Activated CD8-positive, alpha-beta memory T cell treated with anti-CD3 and anti-CD28 coated beads, Interleukin-2, amount 50 U/mL, for 24 hours (primary cell): ENCODE data around the gene PRKCI.
"Not testable (repeated sequence)": the region's sequence is repeated elsewhere in the genome, so short reads cannot be mapped to it uniquely, and the experiment has no call there.

ENCODE experiments used
- DNase-seq: peaks from one replicate; pipeline ENCODE4 v3.0.0-alpha.2; 2020; ENCODE audit errors: extremely low read depth

The PRKCI gene

DNA sequence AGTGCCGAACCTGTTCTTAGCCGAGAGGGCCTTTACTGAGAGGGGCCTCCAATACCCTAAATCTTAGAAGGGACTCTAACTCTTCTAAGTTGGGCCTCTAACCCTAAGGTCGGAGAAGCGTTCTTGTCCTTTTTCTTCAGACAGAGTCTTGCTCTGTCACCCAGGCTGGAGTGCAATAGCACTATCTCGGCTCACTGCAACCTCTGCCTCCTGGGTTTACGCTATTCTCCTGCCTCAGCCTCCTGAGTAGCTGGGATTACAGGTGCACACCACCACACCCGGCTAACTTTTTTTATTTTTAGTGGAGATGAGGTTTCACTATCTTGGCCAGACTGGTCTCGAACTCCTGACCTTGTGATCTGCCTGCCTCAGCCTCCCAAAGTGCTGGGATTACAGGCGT is 120.0 kb downstream of the PRKCI start:
- DNase-seq = not testable (repeated sequence)

GRCh38 chr3:170343859-170344258 is 121.6 kb downstream of the PRKCI start:
- DNase-seq = not testable (repeated sequence)

DNA sequence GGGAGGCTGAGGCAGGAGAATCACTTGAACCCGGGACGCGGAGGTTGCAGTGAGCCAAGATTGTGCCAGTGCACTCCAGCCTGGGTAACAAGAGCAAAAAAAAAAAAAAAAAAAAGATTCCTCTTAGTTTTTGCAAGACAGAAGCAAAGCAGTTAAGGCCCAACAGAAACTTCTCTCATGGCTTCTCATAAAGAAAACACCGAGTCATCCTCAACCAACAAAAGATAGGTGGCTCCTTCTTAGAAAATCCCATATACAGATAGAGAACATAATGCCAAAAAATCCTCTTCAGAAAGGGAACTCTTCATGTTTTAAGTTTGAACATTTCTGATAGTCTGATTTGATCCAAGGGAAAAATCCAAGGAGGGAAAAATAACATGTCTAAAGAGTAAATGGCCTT is 122.7 kb downstream of the PRKCI start:
- no peak for DNase-seq

DNA sequence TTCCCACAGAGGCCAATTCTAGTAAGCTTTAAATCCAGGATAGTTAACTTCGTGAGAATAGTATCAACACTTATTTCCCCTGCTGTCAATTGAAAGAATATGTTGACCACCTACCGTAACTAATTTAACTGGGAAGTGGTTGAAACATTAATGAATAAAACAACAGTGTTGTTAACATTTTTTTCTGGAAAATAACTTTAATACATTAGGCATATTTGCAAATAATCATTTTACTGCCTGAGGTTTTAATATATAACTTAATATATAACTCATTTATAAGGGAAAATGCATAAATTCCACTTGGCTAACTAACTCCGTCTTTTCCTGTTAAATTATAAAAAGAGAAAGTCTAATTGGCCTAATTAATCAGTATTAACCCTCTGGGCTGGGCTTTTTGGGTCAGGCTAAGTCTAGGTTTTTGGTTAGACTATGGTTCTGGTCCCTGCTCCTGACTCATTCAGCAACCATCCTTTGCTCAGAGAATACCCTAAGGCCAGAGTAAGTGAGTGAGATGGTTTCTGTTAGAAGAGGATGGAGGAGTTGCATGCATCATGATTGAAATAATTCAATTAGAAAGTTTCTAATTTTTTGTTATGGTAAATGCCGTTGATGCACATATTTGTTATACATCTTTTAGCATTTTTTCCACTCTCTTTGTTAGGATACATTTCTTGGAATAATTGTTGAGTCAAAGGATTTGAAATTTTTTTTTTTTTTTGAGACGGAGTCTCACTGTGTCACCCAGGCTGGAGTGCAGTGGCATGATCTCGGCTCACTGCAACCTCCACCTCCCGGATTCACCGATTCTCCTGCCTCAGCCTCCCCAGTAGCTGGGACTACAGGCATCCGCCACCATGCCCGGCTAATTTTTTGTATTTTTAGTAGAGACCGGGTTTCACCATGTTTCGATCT is 124.5 kb downstream of the PRKCI start:
- DNase-seq = no peak

- no peak for DNase-seq
These were observed 128.5 kb downstream of the PRKCI start for GRCh38 chr3:170350515-170351413.

- DNase-seq = no peak
These were observed 130.7 kb downstream of the PRKCI start for GRCh38 chr3:170352936-170353335.

GRCh38 chr3:170353485-170353884 is 131.3 kb downstream of the PRKCI start:
- no peak for DNase-seq

GRCh38 chr3:170354760-170355159 is 132.5 kb downstream of the PRKCI start:
- no peak for DNase-seq
